Gastroesophageal sphincter (tissue), 3 donors: ENCODE measurements around the gene CEL.

ENCODE experiments used
- EP300 ChIP-seq: sonication (generic); formaldehyde crosslinking; IDR thresholded peaks from one replicate; pipeline ENCODE4 v1.6.1; 2017; ENCODE audit warnings: antibody characterized with exemption, mild to moderate bottlenecking
- POLR2A ChIP-seq, 2 donors: fragments of 450-650 bp; IDR thresholded peaks; one replicate each; pipeline ENCODE4 v1.6.1; 2017; ENCODE audit warnings: antibody characterized with exemption in 2 of 2, mild to moderate bottlenecking in 2 of 2, moderate library complexity in 1 of 2
- POLR2AphosphoS5 ChIP-seq: sonication (generic); formaldehyde crosslinking; IDR thresholded peaks from one replicate; pipeline ENCODE4 v1.6.1; 2017; ENCODE audit warnings: antibody characterized with exemption
- TF ChIP-seq, protein P1 (sequence below), 4 experiments: fragments of 200-600 bp in 2 of 4; fragments of 450-650 bp in 2 of 4; sonication (generic) in 1 of 4; IDR thresholded peaks; one replicate each; pipeline ENCODE4 v1.5.1; 2017 to 2019; ENCODE audit warnings: antibody characterized with exemption in 4 of 4, mild to moderate bottlenecking in 2 of 4, moderate library complexity in 2 of 4

DNA sequence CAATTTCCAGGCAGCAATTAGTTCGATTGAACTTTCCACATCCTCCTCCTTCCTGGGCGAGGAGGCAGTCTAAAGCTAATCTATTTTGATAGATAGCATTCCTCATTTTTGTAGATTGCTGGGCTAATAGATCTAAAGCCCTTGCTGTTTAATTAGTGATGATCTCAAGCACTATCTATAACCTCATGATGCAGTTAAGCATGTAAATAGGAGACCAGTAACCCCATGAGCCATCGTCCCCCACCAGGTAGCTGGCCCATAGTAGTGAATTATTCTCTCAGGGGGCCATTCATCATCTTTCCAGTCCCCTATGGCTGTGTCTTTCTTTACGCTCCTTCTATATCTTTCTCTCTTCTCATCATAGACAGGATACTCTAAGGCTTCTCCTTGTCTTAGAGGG, 14.9 kb downstream of the CEL start:
- TF ChIP-seq, protein P1, sequence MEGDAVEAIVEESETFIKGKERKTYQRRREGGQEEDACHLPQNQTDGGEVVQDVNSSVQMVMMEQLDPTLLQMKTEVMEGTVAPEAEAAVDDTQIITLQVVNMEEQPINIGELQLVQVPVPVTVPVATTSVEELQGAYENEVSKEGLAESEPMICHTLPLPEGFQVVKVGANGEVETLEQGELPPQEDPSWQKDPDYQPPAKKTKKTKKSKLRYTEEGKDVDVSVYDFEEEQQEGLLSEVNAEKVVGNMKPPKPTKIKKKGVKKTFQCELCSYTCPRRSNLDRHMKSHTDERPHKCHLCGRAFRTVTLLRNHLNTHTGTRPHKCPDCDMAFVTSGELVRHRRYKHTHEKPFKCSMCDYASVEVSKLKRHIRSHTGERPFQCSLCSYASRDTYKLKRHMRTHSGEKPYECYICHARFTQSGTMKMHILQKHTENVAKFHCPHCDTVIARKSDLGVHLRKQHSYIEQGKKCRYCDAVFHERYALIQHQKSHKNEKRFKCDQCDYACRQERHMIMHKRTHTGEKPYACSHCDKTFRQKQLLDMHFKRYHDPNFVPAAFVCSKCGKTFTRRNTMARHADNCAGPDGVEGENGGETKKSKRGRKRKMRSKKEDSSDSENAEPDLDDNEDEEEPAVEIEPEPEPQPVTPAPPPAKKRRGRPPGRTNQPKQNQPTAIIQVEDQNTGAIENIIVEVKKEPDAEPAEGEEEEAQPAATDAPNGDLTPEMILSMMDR (IDR thresholded peaks at IDR 0.05), result no peak
- TF ChIP-seq EP300 (no peak), POLR2AphosphoS5 (no peak), POLR2A (IDR thresholded peaks at IDR 0.05) (no peak)
